Uterus (tissue), 4 donors: ENCODE data around the gene PTX3. TPM values are rescaled to one million over a fixed set of nuclear protein-coding genes. Genes with fewer than 3 reads are reported as not detected.

Experiments used
- DNase-seq, 2 donors: peaks; one replicate each; pipeline ENCODE4 v3.0.0-alpha.2; 2019 to 2020
- H3K27ac ChIP-seq, 2 donors: fragments of 200-600 bp; sonication (generic); 1 replicate in 1 of 2; 2 replicates in 1 of 2; pipeline ENCODE4 v1.5.1; 2016 to 2018
- H3K27me3 ChIP-seq, 2 donors: fragments of 200-600 bp; sonication (generic); one replicate each; pipeline ENCODE4 v1.5.1; 2018 to 2019; ENCODE audit warnings: control low read depth in 1 of 2
- H3K36me3 ChIP-seq, 2 donors: fragments of 200-600 bp; sonication (generic); one replicate each; pipeline ENCODE4 v1.5.1; 2019; ENCODE audit warnings: control low read depth in 1 of 2
- H3K4me1 ChIP-seq, 2 donors: fragments of 200-600 bp; sonication (generic); one replicate each; pipeline ENCODE4 v1.5.1; 2018 to 2019; ENCODE audit warnings: control low read depth in 1 of 2
- H3K4me3 ChIP-seq, 2 donors: fragments of 200-600 bp; sonication (generic); 1 replicate in 1 of 2; 2 replicates in 1 of 2; pipeline ENCODE4 v1.5.1; 2018 to 2019; ENCODE audit warnings: mild to moderate bottlenecking in 1 of 2
- H3K9me3 ChIP-seq, 2 donors: fragments of 200-600 bp; sonication (generic); one replicate each; pipeline ENCODE4 v1.5.1; 2019; ENCODE audit warnings: control low read depth in 1 of 2
- POLR2A ChIP-seq, 2 donors: fragments of 450-650 bp; IDR thresholded peaks; one replicate each; pipeline ENCODE4 v1.6.1; 2016; ENCODE audit warnings: antibody characterized with exemption in 2 of 2, mild to moderate bottlenecking in 1 of 2, moderate library complexity in 1 of 2
- intact Hi-C: fragments of 100-400 bp; cut with DNase I; formaldehyde crosslinking; loops from one replicate; pipeline ENCODE4 v1.15.1; 2023; ENCODE audit warnings: low total_unique reads
- total RNA-seq, 4 donors: library from RNA; depleted of rRNA in 3 of 4; stranded (reverse); fragments of >200 nt in 3 of 4; gene quantifications; one replicate each; pipeline versions ENCODE4 v1.1.0 to v1.2.4, GENCODE V29; 2014 to 2023
- TF ChIP-seq, protein P1 (sequence below), 4 experiments: fragments of 200-600 bp in 2 of 4; fragments of 450-650 bp in 2 of 4; sonication (generic) in 2 of 4; IDR thresholded peaks; one replicate each; pipeline ENCODE4 v1.5.1; 2016 to 2019; ENCODE audit warnings: antibody characterized with exemption in 4 of 4, mild to moderate bottlenecking in 2 of 4, moderate library complexity in 1 of 4
- donor health status: DM: yes; HTN: yes; CAD: no.

PTX3 gene
- total RNA-seq, 4 donors from 2014 or later = 0.82 to 7.9 TPM; not detected in 2

GRCh38 chr3:157460253-157460652 is 23.6 kb downstream of the PTX3 start:
- H3K36me3 ChIP-seq = no peaks in the 10 kb centered on the region
- TF ChIP-seq, protein P1, sequence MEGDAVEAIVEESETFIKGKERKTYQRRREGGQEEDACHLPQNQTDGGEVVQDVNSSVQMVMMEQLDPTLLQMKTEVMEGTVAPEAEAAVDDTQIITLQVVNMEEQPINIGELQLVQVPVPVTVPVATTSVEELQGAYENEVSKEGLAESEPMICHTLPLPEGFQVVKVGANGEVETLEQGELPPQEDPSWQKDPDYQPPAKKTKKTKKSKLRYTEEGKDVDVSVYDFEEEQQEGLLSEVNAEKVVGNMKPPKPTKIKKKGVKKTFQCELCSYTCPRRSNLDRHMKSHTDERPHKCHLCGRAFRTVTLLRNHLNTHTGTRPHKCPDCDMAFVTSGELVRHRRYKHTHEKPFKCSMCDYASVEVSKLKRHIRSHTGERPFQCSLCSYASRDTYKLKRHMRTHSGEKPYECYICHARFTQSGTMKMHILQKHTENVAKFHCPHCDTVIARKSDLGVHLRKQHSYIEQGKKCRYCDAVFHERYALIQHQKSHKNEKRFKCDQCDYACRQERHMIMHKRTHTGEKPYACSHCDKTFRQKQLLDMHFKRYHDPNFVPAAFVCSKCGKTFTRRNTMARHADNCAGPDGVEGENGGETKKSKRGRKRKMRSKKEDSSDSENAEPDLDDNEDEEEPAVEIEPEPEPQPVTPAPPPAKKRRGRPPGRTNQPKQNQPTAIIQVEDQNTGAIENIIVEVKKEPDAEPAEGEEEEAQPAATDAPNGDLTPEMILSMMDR (IDR thresholded peaks at IDR 0.05) = no peak
- TF ChIP-seq POLR2A (IDR thresholded peaks at IDR 0.05) = no peak
- no peaks in the 10 kb centered on the region for H3K9me3 ChIP-seq
- no peak for DNase-seq
- no peaks in the 10 kb centered on the region for H3K27me3 ChIP-seq
- no peak overlapping the region for H3K4me3 ChIP-seq
- no peaks in the 10 kb centered on the region for H3K4me1 ChIP-seq
- intact Hi-C loops = no loop called here
- H3K27ac ChIP-seq = no peak overlapping the region

GRCh38 chr3:157463816-157464215 is 27.2 kb downstream of the PTX3 start:
- Histone ChIP-seq H3K9me3 (no peaks in the 10 kb centered on the region), H3K4me1 (no peaks in the 10 kb centered on the region), H3K36me3 (no peaks in the 10 kb centered on the region), H3K27me3 (no peaks in the 10 kb centered on the region), H3K27ac (no peak overlapping the region), H3K4me3 (no peak overlapping the region)
- no peak for DNase-seq
- no peak for TF ChIP-seq POLR2A (IDR thresholded peaks at IDR 0.05)
- intact Hi-C loops = no loop called here

GRCh38 chr3:157464321-157464720 is 27.7 kb downstream of the PTX3 start:
- Histone ChIP-seq H3K4me3 (no peak overlapping the region), H3K36me3 (no peaks in the 10 kb centered on the region), H3K27me3 (no peaks in the 10 kb centered on the region), H3K9me3 (no peaks in the 10 kb centered on the region), H3K4me1 (no peaks in the 10 kb centered on the region), H3K27ac (no peak overlapping the region)
- no peak for DNase-seq
- TF ChIP-seq POLR2A (IDR thresholded peaks at IDR 0.05) = no peak
- TF ChIP-seq, protein P1 (IDR thresholded peaks at IDR 0.05) = no peak
- intact Hi-C loops = no loop called here

DNA sequence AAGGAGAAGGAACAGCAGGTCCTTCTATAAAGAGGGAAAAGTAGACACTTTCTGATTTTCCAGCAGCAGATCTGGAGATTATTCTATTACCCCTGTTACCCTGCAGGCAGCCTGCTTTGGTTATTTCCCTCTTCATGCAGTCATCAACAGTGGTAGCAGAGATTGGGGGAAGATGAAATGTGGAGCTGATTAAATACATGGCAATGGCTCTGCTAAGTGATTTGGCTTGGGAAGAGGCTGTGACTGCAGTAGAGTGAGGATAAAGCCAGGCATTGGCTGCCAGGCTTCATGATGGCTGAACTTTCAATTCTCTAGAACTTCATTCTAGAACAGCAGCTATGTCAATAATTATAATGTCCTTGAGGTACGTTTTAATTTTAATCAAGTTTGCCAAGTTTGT is 29.1 kb downstream of the PTX3 start:
- H3K4me3 ChIP-seq = no peak overlapping the region
- TF ChIP-seq, protein P1 (IDR thresholded peaks at IDR 0.05) = no peak
- TF ChIP-seq POLR2A (IDR thresholded peaks at IDR 0.05) = no peak
- H3K36me3 ChIP-seq = no peaks in the 10 kb centered on the region
- no peak for DNase-seq
- no peaks in the 10 kb centered on the region for H3K9me3 ChIP-seq
- no peak overlapping the region for H3K27ac ChIP-seq
- H3K27me3 ChIP-seq = no peaks in the 10 kb centered on the region
- H3K4me1 ChIP-seq = no peaks in the 10 kb centered on the region
- intact Hi-C loops = no loop called here

GRCh38 chr3:157467200-157467599 is 30.6 kb downstream of the PTX3 start:
- Histone ChIP-seq H3K36me3 (no peaks in the 10 kb centered on the region), H3K27me3 (no peaks in the 10 kb centered on the region), H3K4me3 (no peak overlapping the region), H3K4me1 (no peaks in the 10 kb centered on the region), H3K9me3 (no peaks in the 10 kb centered on the region), H3K27ac (no peak overlapping the region)
- intact Hi-C loops = no loop called here
- no peak for TF ChIP-seq POLR2A (IDR thresholded peaks at IDR 0.05)
- DNase-seq = no peak

GRCh38 chr3:157469561-157470294 is 33.1 kb downstream of the PTX3 start:
- Histone ChIP-seq H3K4me1 (no peaks in the 10 kb centered on the region), H3K4me3 (no peak overlapping the region), H3K36me3 (no peaks in the 10 kb centered on the region), H3K27me3 (no peaks in the 10 kb centered on the region), H3K27ac (no peak overlapping the region), H3K9me3 (no peaks in the 10 kb centered on the region)
- intact Hi-C loops = no loop called here
- DNase-seq = no peak
- TF ChIP-seq, protein P1 (IDR thresholded peaks at IDR 0.05) = no peak
- no peak for TF ChIP-seq POLR2A (IDR thresholded peaks at IDR 0.05)
